H9 (cell line): ENCODE measurements around the gene PEX19. TPM values are rescaled to one million over a fixed set of nuclear protein-coding genes. Genes with fewer than 3 reads are reported as not detected.

Experiments
- DNase-seq: peaks from one replicate; pipeline ENCODE4 v3.0.0-alpha.2; 2017
- H2AFZ ChIP-seq: one replicate; pipeline ENCODE4 v1.6.1; 2013; ENCODE audit warnings: mild to moderate bottlenecking, low read length, control low read depth, moderate library complexity
- H2AK5ac ChIP-seq: 2 replicates; pipeline ENCODE4 v1.6.1; 2013; ENCODE audit warnings: low read length, control low read depth, mixed read lengths; ENCODE audit not compliant: insufficient read length
- H2BK120ac ChIP-seq: one replicate; pipeline ENCODE4 v1.6.1; 2013; ENCODE audit warnings: low read depth, mild to moderate bottlenecking, low read length, control low read depth, inconsistent platforms; ENCODE audit not compliant: poor library complexity, severe bottlenecking
- H2BK12ac ChIP-seq: 2 replicates; pipeline ENCODE4 v1.6.1; 2013; ENCODE audit warnings: low read length, control low read depth, mixed read lengths, low read depth; ENCODE audit not compliant: insufficient read length
- H2BK15ac ChIP-seq: 2 replicates; pipeline ENCODE4 v1.6.1; 2013; ENCODE audit warnings: low read depth, low read length, control low read depth
- H2BK20ac ChIP-seq: one replicate; pipeline ENCODE4 v1.6.1; 2013; ENCODE audit warnings: low read depth, mild to moderate bottlenecking, low read length, control low read depth, inconsistent platforms; ENCODE audit not compliant: poor library complexity, severe bottlenecking
- H2BK5ac ChIP-seq: 2 replicates; pipeline ENCODE4 v1.6.1; 2013; ENCODE audit warnings: low read length, control low read depth, mixed read lengths; ENCODE audit not compliant: insufficient read length
- H3K14ac ChIP-seq: 2 replicates; pipeline ENCODE4 v1.6.1; 2013; ENCODE audit warnings: low read length, control low read depth; ENCODE audit not compliant: insufficient read depth
- H3K18ac ChIP-seq: 2 replicates; pipeline ENCODE4 v1.6.1; 2013; ENCODE audit warnings: low read depth, mild to moderate bottlenecking, mixed read lengths, low read length, control low read depth; ENCODE audit not compliant: insufficient read length
- H3K23ac ChIP-seq: 2 replicates; pipeline ENCODE4 v1.6.1; 2013; ENCODE audit warnings: low read length, control low read depth, mixed read lengths, low read depth; ENCODE audit not compliant: insufficient read length
- H3K23me2 ChIP-seq: 2 replicates; pipeline ENCODE4 v1.6.1; 2013; ENCODE audit warnings: low read depth, mild to moderate bottlenecking, mixed read lengths, low read length, control low read depth; ENCODE audit not compliant: insufficient read length, poor library complexity, severe bottlenecking
- H3K27ac ChIP-seq: 2 replicates; pipeline ENCODE4 v1.5.1; 2013; ENCODE audit warnings: low read length, control low read depth, mixed read lengths, low read depth; ENCODE audit not compliant: insufficient read length
- H3K27me3 ChIP-seq: 2 replicates; pipeline ENCODE4 v1.6.1; 2013; ENCODE audit warnings: low read length, control low read depth, inconsistent platforms; ENCODE audit not compliant: insufficient read depth
- H3K4ac ChIP-seq: 2 replicates; pipeline ENCODE4 v1.6.1; 2013; ENCODE audit warnings: low read depth, mild to moderate bottlenecking, control low read depth, inconsistent platforms, low read length, moderate library complexity
- H3K4me1 ChIP-seq: 2 replicates; pipeline ENCODE4 v1.6.1; 2013; ENCODE audit warnings: low read length, control low read depth, inconsistent platforms; ENCODE audit not compliant: insufficient read depth
- H3K4me2 ChIP-seq: 2 replicates; pipeline ENCODE4 v1.6.1; 2013; ENCODE audit warnings: low read length, control low read depth, mixed read lengths; ENCODE audit not compliant: insufficient read length, insufficient read depth
- H3K56ac ChIP-seq: 2 replicates; pipeline ENCODE4 v1.6.1; 2013; ENCODE audit warnings: low read depth, mild to moderate bottlenecking, mixed read lengths, low read length, control low read depth; ENCODE audit not compliant: insufficient read length
- H3K79me1 ChIP-seq: 2 replicates; pipeline ENCODE4 v1.6.1; 2013; ENCODE audit warnings: low read depth, mild to moderate bottlenecking, moderate library complexity, low read length, control low read depth, inconsistent platforms; ENCODE audit not compliant: insufficient read depth, poor library complexity, severe bottlenecking
- H3K79me2 ChIP-seq: 2 replicates; pipeline ENCODE4 v1.6.1; 2013; ENCODE audit warnings: low read length, control low read depth, inconsistent platforms; ENCODE audit not compliant: insufficient read depth
- H3K9ac ChIP-seq: 2 replicates; pipeline ENCODE4 v1.6.1; 2013; ENCODE audit warnings: low read length, control low read depth, mixed read lengths; ENCODE audit not compliant: insufficient read length; ENCODE audit errors: extremely low read depth
- H3K9me3 ChIP-seq: one replicate; pipeline ENCODE4 v1.6.1; 2013; ENCODE audit warnings: low read depth, low read length, inconsistent platforms; ENCODE audit not compliant: control insufficient read depth
- H3T11ph ChIP-seq: one replicate; pipeline ENCODE4 v1.6.1; 2013; ENCODE audit warnings: mild to moderate bottlenecking, low read length, control low read depth, inconsistent platforms
- H4K20me1 ChIP-seq: one replicate; pipeline ENCODE4 v1.6.1; 2013; ENCODE audit not compliant: control insufficient read depth, insufficient read length, insufficient read depth
- H4K5ac ChIP-seq: 2 replicates; pipeline ENCODE4 v1.6.1; 2013; ENCODE audit warnings: low read depth, mild to moderate bottlenecking, mixed read lengths, low read length, control low read depth; ENCODE audit not compliant: insufficient read length
- H4K8ac ChIP-seq: replicated peaks from 2 replicates; pipeline ENCODE4 v1.6.1; 2013; ENCODE audit warnings: low read length, control low read depth, mixed read lengths, low read depth; ENCODE audit not compliant: insufficient read length
- H4K91ac ChIP-seq: 2 replicates; pipeline ENCODE4 v1.6.1; 2013; ENCODE audit warnings: low read depth, mild to moderate bottlenecking, moderate library complexity, mixed read lengths, low read length, control low read depth; ENCODE audit not compliant: insufficient read length
- H3K27ac Mint-ChIP-seq, 3 experiments: 2 replicates in 2 of 3; 3 replicates in 1 of 3; pipeline ENCODE4 v1.8.0; 2020 to 2021; ENCODE audit warnings: mixed read lengths in 3 of 3, mild to moderate bottlenecking in 1 of 3, moderate library complexity in 1 of 3
- H3K27me3 Mint-ChIP-seq: 2 replicates; pipeline ENCODE4 v1.8.0; 2021; ENCODE audit warnings: low read depth, mild to moderate bottlenecking, moderate library complexity, mixed read lengths
- H3K36me3 Mint-ChIP-seq, 3 experiments: 2 replicates in 2 of 3; 3 replicates in 1 of 3; pipeline ENCODE4 v1.8.0; 2020 to 2021; ENCODE audit warnings: low read depth in 3 of 3, mixed read lengths in 3 of 3; ENCODE audit not compliant: insufficient read depth in 1 of 3
- H3K4me1 Mint-ChIP-seq, 2 experiments: 2 replicates each; pipeline ENCODE4 v1.8.0; 2020; ENCODE audit warnings: mixed read lengths in 2 of 2
- H3K4me3 Mint-ChIP-seq, 2 experiments: 2 replicates in 1 of 2; 3 replicates in 1 of 2; pipeline ENCODE4 v1.8.0; 2020 to 2021; ENCODE audit warnings: mild to moderate bottlenecking in 2 of 2, mixed read lengths in 2 of 2, moderate library complexity in 1 of 2
- H3K9me3 Mint-ChIP-seq, 2 experiments: 2 replicates in 1 of 2; 3 replicates in 1 of 2; pipeline ENCODE4 v1.8.0; 2020; ENCODE audit warnings: mild to moderate bottlenecking in 2 of 2, mixed read lengths in 2 of 2, moderate library complexity in 1 of 2
- CTCF ChIP-seq: fragments of 200-600 bp; sonication (generic); conservative IDR thresholded peaks from 3 replicates; pipeline ENCODE4 v1.8.0; 2021; ENCODE audit warnings: antibody characterized with exemption, mild to moderate bottlenecking
- WGBS: extraction: QIAGEN DNeasy Blood & Tissue Kit; methylation state at CpG from one replicate; pipeline ENCODE4 v1.1.7; 2013; ENCODE audit warnings: missing lambda C conversion rate, low lambda C conversion rate, mixed read lengths; ENCODE audit not compliant: insufficient read length; ENCODE audit errors: extremely low coverage; 5-methylcytosine and 5-hydroxymethylcytosine counted together
- total RNA-seq: library from RNA; stranded (reverse); gene quantifications from 2 replicates; pipeline ENCODE4 v1.2.1, GENCODE V29; 2021

Gene PEX19
- total RNA-seq, 1 experiment from 2014 or later, result 92.7 TPM

GRCh38 chr1:160293020-160293968, 8.4 kb upstream of the PEX19 start:
- H3K14ac ChIP-seq, result no peak overlapping the region
- Mint-ChIP-seq H3K4me1 (no peaks in the 10 kb centered on the region), H3K4me3 (no peak overlapping the region), H3K9me3 (no peaks in the 10 kb centered on the region), H3K27ac (no peak overlapping the region), H3K27me3 (no peaks in the 10 kb centered on the region), H3K36me3 (peaks cover 48 to 95% (median 93%) of the 10 kb centered on the region in 3 experiments)
- no peak overlapping the region for H4K5ac ChIP-seq
- H4K8ac ChIP-seq, result no peak overlapping the region
- H4K20me1 ChIP-seq, result no peaks in the 10 kb centered on the region
- no peak overlapping the region for H2BK20ac ChIP-seq
- H3K23ac ChIP-seq, result no peak overlapping the region
- no peaks in the 10 kb centered on the region for H3K9me3 ChIP-seq
- no peaks in the 10 kb centered on the region for H3K79me2 ChIP-seq
- no peak overlapping the region for H2AFZ ChIP-seq
- H2AK5ac ChIP-seq, result no peak overlapping the region
- DNase-seq, result no peak
- H3K27me3 ChIP-seq, result no peaks in the 10 kb centered on the region
- H3K27ac ChIP-seq, result no peak overlapping the region
- H3K4me2 ChIP-seq, result no peak overlapping the region
- no peaks in the 10 kb centered on the region for H3K23me2 ChIP-seq
- no peak overlapping the region for H3K56ac ChIP-seq
- H3K4ac ChIP-seq, result no peak overlapping the region
- no peaks in the 10 kb centered on the region for H3K79me1 ChIP-seq
- H3K4me1 ChIP-seq, result no peaks in the 10 kb centered on the region
- no peak overlapping the region for H2BK120ac ChIP-seq
- WGBS, result no CpG with 5 or more reads among the region's 8 CpGs
- no peak overlapping the region for H3K18ac ChIP-seq
- no peak for TF ChIP-seq CTCF
- H2BK5ac ChIP-seq, result no peak overlapping the region
- no peak overlapping the region for H2BK15ac ChIP-seq
- H4K91ac ChIP-seq, result no peak overlapping the region
- H3K9ac ChIP-seq, result no peak overlapping the region
- no peak overlapping the region for H2BK12ac ChIP-seq
- no peak overlapping the region for H3T11ph ChIP-seq
